A549 treated with Mapracorat at 1 μM for 4 hours (cell line): ENCODE measurements around the gene NPTN. TPM values are rescaled to one million over a fixed set of nuclear protein-coding genes. Genes with fewer than 3 reads are reported as not detected.

ENCODE experiments used
- total RNA-seq: library from RNA; stranded (reverse); fragments of 200-300 nt; extraction: Qiagen RNA extraction; gene quantifications from 5 replicates; pipeline ENCODE4 v1.2.3, GENCODE V29; 2022

NPTN gene
- total RNA-seq: 182 to 217 TPM (median 195 TPM) in 5 replicates

DNA sequence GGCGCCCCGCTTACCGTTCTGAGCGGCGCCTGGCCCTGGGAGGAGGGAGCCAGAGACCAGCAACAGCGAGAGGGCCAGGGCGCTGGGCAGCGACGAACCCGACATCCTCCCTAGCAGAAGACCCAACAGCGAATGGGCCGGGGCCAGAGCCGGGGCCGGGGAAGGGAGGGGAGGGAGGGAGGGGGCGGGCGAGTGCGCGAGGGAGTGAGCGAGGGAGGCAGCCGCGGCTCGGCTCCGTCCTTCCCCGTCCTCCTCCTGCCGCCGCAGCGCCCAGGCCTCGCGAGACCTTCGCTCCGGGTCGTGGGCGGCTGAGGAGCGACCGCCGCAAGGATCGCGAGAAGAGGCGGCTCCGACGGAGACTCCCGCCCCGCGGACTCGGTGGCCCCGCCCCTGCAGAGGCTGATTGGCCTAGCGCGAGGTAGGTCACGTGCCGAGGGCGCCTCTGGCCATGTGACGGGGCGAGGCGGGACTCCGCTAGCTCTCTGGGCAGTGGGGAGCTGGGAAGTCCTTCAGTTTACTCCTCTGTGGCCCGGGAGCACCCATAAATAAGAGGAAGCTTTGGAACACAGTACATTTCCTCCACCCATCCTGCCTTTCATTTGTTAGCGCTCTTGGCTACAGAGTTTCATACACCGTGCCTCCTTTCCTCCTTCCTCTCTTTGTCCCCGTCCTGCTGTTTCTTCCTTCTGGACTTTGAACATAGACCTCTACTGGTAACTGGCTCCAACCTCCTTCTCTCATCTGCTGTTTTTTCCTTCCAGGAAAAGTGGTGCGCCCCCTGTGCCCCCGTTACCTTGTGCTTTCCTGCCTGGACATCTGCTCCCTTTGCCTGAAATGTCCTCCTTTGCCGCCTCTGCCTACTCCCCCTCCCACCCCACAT, at the start of gene NPTN:
Gene NPTN (minus strand): TSS at position 279 of the 880 bp plus-strand sequence. CDS start 174 bp downstream, at position 105.

Other genes with a start within 250 kb of the NPTN start
- not detected in 5 replicates for gene REC114, start 190.2 kb downstream of the NPTN start, total RNA-seq
- gene CD276, start 51.0 kb upstream of the NPTN start, total RNA-seq: 70.7 to 80.8 TPM (median 76.4 TPM) in 5 replicates
- 0.95 to 3.1 TPM (median 1.4 TPM) in 5 replicates for gene INSYN1, start 120.0 kb upstream of the NPTN start, total RNA-seq
- not detected in 5 replicates for gene TBC1D21, start 240.2 kb upstream of the NPTN start, total RNA-seq